Stimulated activated CD4-positive, alpha-beta T cell treated with anti-CD3 and anti-CD28 coated beads, TNF-alpha, amount 100 ng/mL, for 1 hour (primary cell): ENCODE data around the gene PCDHGA9.
"Not testable (repeated sequence)": the region's sequence is repeated elsewhere in the genome, so short reads cannot be mapped to it uniquely, and the experiment has no call there.

Experiments used
- DNase-seq, 3 donors: peaks; one replicate each; pipeline ENCODE4 v3.0.0-alpha.2; 2020; ENCODE audit warnings: low read depth in 3 of 3, low spot score in 1 of 3

Gene PCDHGA9

DNA sequence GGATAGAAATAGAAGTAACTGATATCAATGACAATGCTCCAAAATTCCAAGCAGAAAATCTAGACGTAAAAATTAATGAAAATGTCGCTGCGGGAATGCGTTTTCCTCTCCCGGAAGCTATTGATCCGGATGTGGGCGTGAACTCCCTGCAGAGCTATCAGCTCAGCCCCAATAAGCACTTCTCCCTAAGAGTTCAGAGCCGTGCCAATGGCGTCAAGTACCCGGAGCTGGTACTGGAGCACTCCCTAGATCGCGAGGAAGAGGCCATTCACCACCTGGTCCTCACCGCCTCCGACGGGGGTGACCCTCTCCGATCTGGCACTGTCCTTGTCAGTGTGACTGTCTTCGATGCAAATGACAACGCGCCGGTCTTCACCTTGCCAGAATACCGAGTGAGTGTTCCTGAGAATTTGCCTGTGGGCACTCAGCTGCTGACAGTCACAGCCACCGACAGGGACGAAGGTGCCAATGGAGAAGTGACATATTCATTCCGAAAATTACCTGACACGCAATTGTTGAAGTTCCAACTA, 11.0 kb downstream of the PCDHGA9 start:
- no peak for DNase-seq

DNA sequence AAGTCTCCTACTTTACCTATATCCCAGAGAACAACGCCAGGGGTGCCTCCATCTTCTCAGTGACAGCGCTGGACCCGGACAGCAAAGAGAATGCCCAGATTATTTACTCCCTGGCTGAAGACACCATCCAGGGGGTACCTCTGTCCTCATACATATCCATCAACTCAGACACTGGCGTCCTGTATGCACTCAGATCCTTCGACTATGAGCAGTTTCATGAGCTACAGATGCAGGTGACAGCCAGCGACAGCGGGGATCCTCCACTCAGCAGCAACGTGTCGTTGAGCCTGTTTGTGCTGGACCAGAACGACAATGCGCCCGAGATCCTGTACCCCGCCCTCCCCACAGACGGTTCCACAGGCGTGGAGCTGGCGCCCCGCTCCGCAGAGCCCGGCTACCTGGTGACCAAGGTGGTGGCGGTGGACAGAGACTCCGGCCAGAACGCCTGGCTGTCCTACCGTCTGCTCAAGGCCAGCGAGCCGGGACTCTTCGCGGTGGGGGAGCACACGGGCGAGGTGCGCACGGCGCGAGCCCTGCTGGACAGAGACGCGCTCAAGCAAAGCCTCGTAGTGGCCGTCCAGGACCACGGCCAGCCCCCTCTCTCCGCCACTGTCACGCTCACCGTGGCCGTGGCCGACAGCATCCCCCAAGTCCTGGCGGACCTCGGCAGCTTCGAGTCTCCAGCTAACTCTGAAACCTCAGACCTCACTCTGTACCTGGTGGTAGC, 12.1 kb downstream of the PCDHGA9 start:
- not testable (repeated sequence) for DNase-seq

DNA sequence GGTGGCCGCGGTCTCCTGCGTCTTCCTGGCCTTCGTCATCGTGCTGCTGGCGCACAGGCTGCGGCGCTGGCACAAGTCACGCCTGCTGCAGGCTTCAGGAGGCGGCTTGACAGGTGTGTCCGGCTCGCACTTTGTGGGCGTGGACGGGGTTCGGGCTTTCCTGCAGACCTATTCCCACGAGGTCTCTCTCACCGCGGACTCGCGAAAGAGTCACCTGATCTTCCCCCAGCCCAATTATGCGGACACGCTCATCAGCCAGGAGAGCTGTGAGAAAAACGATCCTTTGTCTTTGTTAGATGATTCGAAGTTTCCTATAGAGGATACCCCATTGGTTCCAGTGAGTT, 12.7 kb downstream of the PCDHGA9 start:
- not testable (repeated sequence) for DNase-seq

DNA sequence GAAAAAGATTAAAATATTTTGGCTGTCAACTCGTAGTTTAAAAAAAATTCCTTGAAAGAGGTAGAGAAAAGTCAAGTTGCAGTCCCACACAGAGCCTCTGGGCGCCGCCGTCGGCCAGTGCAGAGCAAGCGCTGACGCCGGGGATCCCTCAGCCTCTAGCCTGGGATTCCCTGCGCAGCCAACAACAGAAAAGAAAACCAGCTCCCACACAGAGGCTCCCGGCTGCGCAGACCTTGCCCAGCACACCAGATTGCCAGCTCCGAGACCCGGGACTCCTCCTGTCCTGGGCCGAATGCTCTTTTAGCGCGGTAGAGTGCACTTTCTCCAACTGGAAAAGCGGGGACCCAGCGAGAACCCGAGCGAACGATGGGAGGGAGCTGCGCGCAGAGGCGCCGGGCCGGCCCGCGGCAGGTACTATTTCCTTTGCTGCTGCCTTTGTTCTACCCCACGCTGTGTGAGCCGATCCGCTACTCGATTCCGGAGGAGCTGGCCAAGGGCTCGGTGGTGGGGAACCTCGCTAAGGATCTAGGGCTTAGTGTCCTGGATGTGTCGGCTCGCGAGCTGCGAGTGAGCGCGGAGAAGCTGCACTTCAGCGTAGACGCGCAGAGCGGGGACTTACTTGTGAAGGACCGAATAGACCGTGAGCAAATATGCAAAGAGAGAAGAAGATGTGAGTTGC, 15.1 kb downstream of the PCDHGA9 start, which contains the start of gene PCDHGB7:
TSS of gene PCDHGB7 (plus strand) at position 184 of the 679 bp plus-strand sequence. CDS start at position 367, 183 bp downstream.
- DNase-seq: peak in 1 of 3 donors; percentile 41

DNA sequence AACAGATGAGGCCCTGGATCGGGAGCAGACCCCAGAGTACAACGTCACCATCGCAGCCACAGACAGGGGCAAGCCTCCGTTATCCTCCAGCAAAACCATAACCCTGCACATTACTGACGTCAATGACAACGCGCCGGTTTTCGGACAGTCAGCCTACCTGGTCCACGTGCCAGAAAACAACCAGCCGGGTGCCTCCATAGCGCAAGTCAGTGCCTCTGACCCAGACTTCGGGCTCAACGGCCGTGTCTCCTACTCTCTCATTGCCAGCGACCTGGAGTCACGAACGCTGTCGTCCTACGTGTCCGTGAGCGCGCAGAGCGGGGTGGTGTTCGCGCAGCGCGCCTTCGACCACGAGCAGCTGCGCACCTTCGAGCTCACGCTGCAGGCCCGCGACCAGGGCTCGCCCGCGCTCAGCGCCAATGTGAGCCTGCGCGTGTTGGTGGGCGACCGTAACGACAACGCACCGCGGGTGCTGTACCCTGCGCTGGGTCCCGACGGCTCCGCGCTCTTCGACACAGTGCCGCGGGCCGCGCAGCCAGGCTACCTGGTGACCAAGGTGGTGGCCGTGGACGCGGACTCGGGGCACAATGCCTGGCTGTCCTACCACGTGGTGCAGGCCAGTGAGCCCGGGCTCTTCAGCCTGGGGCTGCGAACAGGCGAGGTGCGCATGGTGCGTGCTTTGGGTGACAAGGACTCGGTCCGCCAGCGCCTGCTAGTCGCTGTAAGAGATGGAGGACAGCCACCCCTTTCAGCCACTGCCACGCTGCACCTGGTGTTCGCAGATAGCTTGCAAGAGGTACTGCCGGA, 16.7 kb downstream of the PCDHGA9 start:
- no peak for DNase-seq

DNA sequence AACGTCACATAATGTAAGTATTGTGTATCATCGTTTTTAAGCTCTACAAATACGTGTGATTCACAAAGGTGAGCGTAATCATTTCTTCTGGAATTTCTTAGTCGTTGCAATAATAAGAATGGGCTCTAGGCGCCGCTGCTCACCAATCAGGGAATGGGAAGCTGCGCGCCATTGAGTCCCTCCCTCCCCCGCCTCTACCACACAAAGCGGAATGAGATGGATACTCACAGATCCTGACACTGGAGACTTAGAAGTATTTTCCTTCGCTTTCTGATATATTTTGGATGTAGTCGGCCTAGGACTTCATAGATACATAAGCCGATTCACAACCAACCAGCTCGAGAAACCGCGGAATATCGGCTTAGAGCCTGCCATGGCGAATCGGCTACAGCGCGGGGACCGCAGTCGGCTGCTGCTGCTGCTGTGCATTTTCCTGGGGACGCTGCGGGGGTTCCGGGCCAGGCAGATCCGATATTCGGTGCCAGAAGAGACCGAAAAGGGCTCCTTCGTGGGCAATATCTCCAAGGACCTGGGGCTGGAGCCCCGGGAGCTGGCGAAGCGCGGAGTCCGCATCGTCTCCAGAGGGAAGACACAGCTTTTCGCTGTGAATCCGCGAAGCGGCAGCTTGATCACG, 18.4 kb downstream of the PCDHGA9 start, which contains the start of gene PCDHGA11:
TSS of gene PCDHGA11 (plus strand) at position 197 of the 634 bp plus-strand sequence. CDS start at position 374, 177 bp downstream.
- DNase-seq: no peak

DNA sequence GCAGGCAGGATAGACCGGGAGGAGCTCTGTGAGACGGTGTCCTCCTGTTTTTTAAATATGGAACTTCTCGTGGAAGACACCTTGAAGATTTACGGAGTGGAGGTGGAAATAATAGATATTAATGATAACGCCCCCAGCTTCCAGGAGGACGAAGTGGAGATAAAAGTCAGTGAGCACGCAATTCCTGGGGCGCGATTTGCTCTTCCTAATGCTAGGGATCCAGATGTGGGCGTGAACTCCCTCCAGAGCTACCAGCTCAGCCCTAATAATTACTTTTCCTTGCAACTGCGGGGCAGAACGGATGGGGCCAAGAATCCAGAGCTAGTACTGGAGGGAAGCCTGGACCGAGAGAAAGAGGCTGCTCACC, 18.9 kb downstream of the PCDHGA9 start:
- no peak for DNase-seq

DNA sequence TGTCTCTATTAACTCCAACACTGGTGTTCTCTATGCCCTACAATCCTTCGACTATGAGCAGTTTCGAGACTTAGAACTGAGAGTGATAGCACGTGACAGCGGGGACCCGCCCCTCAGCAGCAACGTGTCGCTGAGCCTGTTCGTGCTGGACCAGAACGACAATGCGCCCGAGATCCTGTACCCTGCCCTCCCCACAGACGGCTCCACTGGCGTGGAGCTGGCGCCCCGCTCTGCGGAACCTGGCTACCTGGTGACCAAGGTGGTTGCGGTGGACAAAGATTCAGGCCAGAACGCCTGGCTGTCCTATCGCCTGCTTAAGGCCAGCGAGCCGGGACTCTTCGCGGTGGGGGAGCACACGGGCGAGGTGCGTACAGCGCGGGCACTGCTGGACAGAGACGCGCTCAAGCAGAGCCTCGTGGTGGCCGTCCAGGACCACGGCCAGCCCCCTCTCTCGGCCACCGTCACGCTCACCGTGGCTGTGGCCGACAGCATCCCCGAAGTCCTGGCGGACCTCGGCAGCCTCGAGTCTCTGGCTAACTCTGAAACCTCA, 20.2 kb downstream of the PCDHGA9 start:
- no peak for DNase-seq

DNA sequence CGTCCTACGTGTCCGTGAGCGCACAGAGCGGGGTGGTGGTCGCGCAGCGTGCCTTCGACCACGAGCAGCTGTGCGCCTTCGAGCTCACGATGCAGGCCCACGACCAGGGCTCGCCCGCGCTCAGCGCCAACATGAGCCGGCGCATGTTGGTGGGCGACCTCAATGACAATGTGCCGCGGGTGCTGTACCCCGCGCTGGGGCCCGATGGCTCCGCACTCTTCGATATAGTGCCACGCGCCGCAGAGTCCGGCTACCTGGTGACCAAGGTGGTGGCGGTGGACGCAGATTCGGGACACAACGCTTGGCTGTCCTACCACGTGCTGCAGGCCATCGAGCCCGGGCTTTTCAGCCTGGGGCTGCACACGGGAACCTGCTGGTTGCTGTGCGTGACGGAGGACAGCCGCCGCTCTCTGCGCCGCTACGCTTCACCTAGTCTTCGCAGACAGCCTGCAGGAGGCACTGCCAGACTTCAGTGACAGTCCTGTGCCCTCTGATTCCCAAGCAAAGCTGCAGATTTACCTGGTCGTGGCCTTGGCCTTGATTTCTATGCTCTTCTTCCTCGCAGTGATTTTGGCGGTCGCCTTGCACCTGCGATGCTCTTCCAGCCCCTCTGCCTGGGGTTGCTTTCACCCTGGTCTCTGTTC, 25.3 kb downstream of the PCDHGA9 start:
- DNase-seq: no peak

DNA sequence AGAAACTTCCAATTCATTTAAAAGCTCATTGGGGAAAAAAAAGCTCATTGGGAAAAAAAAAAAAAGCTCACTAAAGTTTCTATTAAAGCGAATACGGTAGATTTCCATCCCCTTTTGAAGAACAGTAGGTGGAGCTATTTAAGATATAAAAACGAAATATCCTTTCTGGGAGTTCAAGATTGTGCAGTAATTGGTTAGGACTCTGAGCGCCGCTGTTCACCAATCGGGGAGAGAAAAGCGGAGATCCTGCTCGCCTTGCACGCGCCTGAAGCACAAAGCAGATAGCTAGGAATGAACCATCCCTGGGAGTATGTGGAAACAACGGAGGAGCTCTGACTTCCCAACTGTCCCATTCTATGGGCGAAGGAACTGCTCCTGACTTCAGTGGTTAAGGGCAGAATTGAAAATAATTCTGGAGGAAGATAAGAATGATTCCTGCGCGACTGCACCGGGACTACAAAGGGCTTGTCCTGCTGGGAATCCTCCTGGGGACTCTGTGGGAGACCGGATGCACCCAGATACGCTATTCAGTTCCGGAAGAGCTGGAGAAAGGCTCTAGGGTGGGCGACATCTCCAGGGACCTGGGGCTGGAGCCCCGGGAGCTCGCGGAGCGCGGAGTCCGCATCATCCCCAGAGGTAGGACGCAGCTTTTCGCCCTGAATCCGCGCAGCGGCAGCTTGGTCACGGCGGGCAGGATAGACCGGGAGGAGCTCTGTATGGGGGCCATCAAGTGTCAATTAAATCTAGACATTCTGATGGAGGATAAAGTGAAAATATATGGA, 27.9 kb downstream of the PCDHGA9 start, which contains the start of gene PCDHGA12:
TSS of gene PCDHGA12 (plus strand) at position 176 of the 782 bp plus-strand sequence. CDS start at position 429, 253 bp downstream.
- DNase-seq: no peak

DNA sequence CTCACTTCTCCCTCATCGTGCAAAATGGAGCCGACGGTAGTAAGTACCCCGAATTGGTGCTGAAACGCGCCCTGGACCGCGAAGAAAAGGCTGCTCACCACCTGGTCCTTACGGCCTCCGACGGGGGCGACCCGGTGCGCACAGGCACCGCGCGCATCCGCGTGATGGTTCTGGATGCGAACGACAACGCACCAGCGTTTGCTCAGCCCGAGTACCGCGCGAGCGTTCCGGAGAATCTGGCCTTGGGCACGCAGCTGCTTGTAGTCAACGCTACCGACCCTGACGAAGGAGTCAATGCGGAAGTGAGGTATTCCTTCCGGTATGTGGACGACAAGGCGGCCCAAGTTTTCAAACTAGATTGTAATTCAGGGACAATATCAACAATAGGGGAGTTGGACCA, 28.7 kb downstream of the PCDHGA9 start:
- DNase-seq: no peak

DNA sequence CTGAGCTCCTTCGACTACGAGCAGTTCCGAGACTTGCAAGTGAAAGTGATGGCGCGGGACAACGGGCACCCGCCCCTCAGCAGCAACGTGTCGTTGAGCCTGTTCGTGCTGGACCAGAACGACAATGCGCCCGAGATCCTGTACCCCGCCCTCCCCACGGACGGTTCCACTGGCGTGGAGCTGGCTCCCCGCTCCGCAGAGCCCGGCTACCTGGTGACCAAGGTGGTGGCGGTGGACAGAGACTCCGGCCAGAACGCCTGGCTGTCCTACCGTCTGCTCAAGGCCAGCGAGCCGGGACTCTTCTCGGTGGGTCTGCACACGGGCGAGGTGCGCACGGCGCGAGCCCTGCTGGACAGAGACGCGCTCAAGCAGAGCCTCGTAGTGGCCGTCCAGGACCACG, 29.7 kb downstream of the PCDHGA9 start:
- not testable (repeated sequence) for DNase-seq

DNA sequence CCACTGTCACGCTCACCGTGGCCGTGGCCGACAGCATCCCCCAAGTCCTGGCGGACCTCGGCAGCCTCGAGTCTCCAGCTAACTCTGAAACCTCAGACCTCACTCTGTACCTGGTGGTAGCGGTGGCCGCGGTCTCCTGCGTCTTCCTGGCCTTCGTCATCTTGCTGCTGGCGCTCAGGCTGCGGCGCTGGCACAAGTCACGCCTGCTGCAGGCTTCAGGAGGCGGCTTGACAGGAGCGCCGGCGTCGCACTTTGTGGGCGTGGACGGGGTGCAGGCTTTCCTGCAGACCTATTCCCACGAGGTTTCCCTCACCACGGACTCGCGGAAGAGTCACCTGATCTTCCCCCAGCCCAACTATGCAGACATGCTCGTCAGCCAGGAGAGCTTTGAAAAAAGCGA, 30.1 kb downstream of the PCDHGA9 start:
- DNase-seq: not testable (repeated sequence)

DNA sequence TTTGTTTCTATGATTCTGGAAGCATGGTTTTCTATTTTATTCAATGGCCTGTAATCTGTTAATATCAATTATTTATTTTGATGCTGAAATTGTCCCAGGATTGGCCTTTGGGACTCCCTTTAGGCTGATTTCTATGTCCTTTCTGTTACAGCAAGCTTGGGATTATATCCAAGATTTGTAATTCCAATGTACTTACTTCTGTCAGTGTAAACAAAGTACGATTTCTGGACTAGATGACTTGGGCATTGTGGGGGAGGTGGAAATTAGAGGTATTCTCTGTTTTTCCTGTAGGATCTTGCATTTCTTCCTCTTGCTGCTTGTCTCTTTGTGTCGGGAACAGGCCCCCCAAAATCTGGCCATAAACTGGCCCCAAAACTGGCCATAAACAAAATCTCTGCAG, 31.4 kb downstream of the PCDHGA9 start:
- DNase-seq: no peak

DNA sequence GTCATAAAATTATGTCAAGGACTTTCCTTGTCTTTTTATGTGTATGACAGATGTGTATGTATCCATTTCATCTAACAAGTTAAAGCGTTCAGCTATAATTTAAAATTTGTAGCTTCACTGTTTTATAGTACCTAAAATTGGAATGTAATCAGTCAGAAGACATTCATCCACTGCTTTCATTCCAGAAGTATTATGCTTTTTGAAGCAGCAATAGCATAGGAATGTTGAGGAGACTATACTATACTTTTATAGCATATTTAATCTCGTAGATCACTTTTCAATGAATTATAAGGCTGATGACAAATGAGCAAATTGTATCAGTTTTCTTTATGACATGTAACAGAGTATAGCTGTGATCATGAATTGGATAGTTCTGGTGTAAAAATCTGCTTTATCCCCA, 34.6 kb downstream of the PCDHGA9 start:
- no peak for DNase-seq

DNA sequence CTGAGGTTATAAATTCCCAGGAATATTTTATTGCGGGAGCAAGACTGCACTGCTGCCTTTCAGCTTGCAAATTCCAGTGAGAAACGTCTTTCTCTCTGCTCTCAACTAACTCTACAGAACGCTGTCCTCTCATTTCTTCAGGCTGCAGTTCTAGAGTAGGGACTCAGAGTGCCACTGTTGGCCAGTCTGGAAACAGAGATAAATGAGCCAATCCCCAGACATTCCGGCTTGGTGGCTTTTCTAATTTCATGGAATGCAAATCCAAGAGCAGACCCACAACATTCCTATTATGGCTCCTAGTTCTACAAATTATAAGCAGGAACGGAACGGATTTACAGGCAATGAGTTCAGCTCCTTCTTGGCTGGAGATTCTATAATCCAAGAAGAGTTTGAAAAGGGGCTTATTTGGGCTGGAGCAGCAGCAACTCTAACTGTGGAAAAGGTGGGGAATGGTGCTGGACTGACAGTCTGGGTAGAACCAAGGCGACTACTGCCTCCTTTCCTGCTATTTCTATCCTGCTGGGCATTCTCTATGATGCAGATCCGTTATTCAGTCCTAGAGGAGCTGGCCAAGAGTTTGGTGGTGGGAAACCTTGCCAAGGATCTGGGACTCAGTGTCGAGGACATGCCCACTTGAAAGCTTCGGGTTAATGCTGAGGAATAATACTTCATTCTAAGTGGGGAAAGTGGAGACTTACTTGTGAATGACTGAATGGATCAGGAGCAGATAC, 37.0 kb downstream of the PCDHGA9 start:
- DNase-seq: no peak

DNA sequence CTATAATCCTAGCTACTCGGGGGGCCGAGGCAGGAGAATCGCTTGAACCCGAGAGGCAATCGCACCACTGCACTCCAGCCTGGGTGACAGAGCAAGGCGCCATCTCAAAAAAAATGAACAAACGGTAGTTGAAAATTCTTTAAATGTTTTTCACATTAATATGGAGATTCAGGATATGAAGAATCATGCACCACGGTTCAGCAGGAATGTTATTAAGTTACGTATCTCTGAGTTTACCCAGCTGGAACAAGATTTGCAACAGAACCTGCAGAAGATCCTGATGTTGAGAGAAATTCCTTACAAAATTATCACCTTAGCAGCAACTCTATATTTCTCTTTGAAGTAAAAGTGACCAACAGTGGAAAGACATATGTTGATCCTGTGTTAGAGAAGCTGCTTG, 37.8 kb downstream of the PCDHGA9 start:
- DNase-seq: no peak

DNA sequence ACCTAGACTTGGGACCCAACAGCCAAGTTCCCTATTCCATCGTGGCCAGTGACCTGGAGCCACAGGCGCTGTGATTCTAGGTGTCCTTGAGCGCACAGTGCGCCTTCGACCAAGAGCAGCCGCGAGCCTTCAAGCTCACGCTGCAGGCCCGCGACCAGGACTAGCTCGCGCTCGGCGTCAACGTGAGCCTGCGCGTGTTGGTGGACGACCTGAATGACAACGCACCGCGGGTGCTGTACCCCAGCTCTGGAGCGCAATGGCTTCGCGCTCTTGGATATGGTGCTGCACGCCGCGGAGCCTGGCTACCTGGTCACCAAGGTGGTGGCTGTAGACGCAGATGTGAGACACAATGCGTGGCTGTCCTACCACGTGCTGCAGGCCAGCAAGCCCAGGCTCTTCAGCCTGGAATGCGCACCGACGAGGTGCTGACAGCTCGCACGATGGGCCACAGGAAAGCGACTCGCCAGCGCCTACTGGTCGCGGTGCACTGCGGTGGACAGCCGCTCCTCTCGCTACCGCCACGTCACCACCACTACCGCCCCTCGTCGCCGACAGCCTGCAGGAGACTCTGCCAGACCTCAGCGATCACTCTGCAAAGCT, 39.1 kb downstream of the PCDHGA9 start:
- DNase-seq: no peak
